ENCODE measurements around the gene CDC25B.

CDC25B gene

DNA sequence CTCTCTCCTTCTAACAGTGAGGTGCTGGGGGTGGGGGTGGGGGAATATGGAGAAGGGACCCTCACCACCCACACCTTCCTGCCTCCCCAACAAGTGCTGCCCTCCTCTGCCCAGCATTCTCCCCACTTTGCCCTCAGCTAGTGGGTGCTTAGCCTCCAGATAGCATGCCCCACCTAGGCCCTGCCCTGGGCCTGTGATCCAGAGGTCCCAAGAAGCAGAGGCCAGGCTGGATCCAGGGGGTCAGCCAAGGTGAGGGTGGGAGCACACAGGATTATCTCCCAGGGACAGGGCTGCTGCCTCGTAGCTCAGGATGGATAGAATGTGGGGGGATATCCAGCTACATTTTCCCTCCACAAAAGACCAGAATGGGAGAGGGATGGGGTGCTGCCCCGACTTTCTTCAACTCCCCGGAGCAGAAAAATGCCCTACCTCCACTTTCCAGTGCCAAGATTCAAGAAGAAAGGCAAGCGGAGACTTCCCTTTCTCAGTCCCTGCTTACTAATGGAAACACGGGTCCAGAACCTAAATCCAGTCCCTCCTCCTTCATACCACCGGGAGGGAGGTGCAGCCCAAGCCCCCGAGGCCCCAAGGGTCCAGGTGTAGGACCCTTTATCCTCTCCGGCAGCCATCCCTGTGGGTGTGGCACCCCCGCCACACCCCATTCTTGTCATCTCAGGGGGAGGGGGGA, 29.5 kb upstream of the CDC25B start:
- ATAC-seq: no peak
- TF ChIP-seq CSDC2 (CRISPR knock-in tag; IDR thresholded peaks at IDR 0.05) (no peak), SNAI2 (CRISPR knock-in tag; IDR thresholded peaks at IDR 0.05) (no peak), ZNF8 (CRISPR knock-in tag; IDR thresholded peaks at IDR 0.05) (no peak), ZNF565 (CRISPR knock-in tag; conservative IDR thresholded peaks at IDR 0.05; ENCODE audit: low read depth) (no peak), GLIS3 (CRISPR knock-in tag; IDR thresholded peaks at IDR 0.05) (no peak), ZC3H10 (CRISPR knock-in tag; IDR thresholded peaks at IDR 0.05) (no peak), OSR1 (CRISPR knock-in tag; IDR thresholded peaks at IDR 0.05) (no peak), ZNF70 (CRISPR knock-in tag; IDR thresholded peaks at IDR 0.05) (no peak), TOX (CRISPR knock-in tag; IDR thresholded peaks at IDR 0.05; ENCODE audit: borderline replicate concordance) (no peak), TCF4 (CRISPR knock-in tag; IDR thresholded peaks at IDR 0.05; ENCODE audit: borderline replicate concordance) (no peak), RARB (CRISPR knock-in tag; IDR thresholded peaks at IDR 0.05) (no peak), BACH2 (CRISPR knock-in tag; IDR thresholded peaks at IDR 0.05; ENCODE audit: borderline replicate concordance) (no peak), ZFP30 (CRISPR knock-in tag; IDR thresholded peaks at IDR 0.05) (no peak)
- TF ChIP-seq, protein P1, sequence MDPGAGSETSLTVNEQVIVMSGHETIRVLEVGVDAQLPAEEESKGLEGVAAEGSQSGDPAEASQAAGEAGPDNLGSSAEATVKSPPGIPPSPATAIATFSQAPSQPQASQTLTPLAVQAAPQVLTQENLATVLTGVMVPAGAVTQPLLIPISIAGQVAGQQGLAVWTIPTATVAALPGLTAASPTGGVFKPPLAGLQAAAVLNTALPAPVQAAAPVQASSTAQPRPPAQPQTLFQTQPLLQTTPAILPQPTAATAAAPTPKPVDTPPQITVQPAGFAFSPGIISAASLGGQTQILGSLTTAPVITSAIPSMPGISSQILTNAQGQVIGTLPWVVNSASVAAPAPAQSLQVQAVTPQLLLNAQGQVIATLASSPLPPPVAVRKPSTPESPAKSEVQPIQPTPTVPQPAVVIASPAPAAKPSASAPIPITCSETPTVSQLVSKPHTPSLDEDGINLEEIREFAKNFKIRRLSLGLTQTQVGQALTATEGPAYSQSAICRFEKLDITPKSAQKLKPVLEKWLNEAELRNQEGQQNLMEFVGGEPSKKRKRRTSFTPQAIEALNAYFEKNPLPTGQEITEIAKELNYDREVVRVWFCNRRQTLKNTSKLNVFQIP (CRISPR knock-in tag; IDR thresholded peaks at IDR 0.05; ENCODE audit: borderline replicate concordance, low read depth): no peak
- TF ChIP-seq, protein P2, sequence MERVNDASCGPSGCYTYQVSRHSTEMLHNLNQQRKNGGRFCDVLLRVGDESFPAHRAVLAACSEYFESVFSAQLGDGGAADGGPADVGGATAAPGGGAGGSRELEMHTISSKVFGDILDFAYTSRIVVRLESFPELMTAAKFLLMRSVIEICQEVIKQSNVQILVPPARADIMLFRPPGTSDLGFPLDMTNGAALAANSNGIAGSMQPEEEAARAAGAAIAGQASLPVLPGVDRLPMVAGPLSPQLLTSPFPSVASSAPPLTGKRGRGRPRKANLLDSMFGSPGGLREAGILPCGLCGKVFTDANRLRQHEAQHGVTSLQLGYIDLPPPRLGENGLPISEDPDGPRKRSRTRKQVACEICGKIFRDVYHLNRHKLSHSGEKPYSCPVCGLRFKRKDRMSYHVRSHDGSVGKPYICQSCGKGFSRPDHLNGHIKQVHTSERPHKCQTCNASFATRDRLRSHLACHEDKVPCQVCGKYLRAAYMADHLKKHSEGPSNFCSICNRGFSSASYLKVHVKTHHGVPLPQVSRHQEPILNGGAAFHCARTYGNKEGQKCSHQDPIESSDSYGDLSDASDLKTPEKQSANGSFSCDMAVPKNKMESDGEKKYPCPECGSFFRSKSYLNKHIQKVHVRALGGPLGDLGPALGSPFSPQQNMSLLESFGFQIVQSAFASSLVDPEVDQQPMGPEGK (CRISPR knock-in tag; IDR thresholded peaks at IDR 0.05; ENCODE audit: borderline replicate concordance): no peak

DNA sequence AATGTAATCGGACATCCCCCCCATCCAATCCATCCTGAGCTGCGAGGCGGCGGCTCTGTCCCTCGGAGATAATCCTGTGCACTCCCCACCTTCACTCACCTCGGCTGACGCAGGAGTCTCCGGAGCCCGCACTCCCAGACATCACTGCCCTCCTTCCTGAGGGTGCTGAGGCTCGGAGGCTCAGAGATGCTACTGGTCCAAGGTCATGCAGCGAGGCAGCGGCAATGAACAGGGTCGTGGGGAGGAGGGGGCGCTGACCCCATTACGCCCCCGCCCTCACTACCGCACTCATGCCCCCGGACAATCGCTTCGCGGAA, 29.0 kb upstream of the CDC25B start:
- peak; percentile 22; the same call in 2 of the 3 replicates for ATAC-seq

DNA sequence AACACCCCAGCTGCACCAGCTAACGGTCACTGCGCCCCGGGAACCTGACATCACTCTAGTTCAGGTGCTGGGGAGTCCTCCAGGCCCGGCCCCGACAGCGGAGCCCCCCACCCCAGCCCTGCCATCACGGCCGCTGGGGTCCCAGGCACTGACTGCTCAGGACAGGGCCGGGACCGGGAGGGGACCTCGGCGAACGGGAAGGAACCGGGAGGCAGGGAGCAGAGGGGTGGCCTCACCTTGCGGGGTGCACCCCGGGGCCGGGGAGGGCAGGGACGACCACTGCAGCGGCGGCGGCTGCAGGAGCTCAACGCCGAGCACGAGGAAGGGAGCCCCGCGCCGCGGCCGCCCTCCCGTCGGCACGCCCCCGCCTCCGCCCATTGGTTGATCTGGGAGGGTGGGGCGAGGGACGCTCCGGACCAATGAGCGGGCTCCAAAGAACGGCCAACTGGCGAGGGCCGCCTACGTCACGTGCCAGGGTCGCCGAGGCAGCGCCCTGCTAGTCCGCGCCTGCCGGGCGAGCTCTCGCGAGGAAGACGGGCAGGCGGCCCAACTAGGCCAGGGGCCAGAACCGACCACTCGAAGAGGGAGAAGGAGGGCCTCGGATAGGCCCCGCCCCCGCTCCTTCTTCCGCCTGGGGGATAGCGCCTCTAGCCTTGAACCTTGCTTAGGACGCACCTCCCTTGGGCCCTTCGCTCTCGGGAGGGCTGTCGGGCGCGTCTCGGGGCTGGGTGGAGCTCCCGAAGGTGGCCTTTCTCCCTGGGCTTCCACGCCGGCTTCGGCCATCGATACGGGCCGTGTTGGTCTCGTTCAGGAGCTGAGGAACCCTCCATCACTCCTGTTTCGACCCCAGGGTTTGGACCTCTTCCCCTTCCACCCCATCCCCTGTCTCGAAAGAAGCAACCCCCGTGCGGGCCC, 28.4 kb upstream of the CDC25B start, which contains the start of gene ADISSP:
Gene ADISSP (minus strand): TSS at position 327 of the 915 bp plus-strand sequence. CDS start 7,653 bp downstream, outside the sequence.
- ATAC-seq: peak; percentile 92
- TF ChIP-seq ZNF70 (CRISPR knock-in tag; IDR thresholded peaks at IDR 0.05): no peak
- TF ChIP-seq ZNF565 (CRISPR knock-in tag; conservative IDR thresholded peaks at IDR 0.05; ENCODE audit: low read depth): no peak
- no peak for TF ChIP-seq ESRRG (CRISPR knock-in tag; IDR thresholded peaks at IDR 0.05)
- no peak for TF ChIP-seq ISL1 (CRISPR knock-in tag; IDR thresholded peaks at IDR 0.05)
- TF ChIP-seq, protein P3, sequence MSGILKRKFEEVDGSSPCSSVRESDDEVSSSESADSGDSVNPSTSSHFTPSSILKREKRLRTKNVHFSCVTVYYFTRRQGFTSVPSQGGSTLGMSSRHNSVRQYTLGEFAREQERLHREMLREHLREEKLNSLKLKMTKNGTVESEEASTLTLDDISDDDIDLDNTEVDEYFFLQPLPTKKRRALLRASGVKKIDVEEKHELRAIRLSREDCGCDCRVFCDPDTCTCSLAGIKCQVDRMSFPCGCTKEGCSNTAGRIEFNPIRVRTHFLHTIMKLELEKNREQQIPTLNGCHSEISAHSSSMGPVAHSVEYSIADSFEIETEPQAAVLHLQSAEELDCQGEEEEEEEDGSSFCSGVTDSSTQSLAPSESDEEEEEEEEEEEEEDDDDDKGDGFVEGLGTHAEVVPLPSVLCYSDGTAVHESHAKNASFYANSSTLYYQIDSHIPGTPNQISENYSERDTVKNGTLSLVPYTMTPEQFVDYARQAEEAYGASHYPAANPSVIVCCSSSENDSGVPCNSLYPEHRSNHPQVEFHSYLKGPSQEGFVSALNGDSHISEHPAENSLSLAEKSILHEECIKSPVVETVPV (CRISPR knock-in tag; IDR thresholded peaks at IDR 0.05): no peak
- TF ChIP-seq GLIS3 (CRISPR knock-in tag; IDR thresholded peaks at IDR 0.05): no peak
- TF ChIP-seq, protein P4, sequence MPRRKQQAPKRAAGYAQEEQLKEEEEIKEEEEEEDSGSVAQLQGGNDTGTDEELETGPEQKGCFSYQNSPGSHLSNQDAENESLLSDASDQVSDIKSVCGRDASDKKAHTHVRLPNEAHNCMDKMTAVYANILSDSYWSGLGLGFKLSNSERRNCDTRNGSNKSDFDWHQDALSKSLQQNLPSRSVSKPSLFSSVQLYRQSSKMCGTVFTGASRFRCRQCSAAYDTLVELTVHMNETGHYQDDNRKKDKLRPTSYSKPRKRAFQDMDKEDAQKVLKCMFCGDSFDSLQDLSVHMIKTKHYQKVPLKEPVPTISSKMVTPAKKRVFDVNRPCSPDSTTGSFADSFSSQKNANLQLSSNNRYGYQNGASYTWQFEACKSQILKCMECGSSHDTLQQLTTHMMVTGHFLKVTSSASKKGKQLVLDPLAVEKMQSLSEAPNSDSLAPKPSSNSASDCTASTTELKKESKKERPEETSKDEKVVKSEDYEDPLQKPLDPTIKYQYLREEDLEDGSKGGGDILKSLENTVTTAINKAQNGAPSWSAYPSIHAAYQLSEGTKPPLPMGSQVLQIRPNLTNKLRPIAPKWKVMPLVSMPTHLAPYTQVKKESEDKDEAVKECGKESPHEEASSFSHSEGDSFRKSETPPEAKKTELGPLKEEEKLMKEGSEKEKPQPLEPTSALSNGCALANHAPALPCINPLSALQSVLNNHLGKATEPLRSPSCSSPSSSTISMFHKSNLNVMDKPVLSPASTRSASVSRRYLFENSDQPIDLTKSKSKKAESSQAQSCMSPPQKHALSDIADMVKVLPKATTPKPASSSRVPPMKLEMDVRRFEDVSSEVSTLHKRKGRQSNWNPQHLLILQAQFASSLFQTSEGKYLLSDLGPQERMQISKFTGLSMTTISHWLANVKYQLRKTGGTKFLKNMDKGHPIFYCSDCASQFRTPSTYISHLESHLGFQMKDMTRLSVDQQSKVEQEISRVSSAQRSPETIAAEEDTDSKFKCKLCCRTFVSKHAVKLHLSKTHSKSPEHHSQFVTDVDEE (CRISPR knock-in tag; IDR thresholded peaks at IDR 0.05): no peak
- TF ChIP-seq BACH2 (CRISPR knock-in tag; IDR thresholded peaks at IDR 0.05; ENCODE audit: borderline replicate concordance): no peak
- no peak for TF ChIP-seq ZFP3 (CRISPR knock-in tag; IDR thresholded peaks at IDR 0.05)
- no peak for TF ChIP-seq ZFP30 (CRISPR knock-in tag; IDR thresholded peaks at IDR 0.05)
- TF ChIP-seq RARB (CRISPR knock-in tag; IDR thresholded peaks at IDR 0.05): no peak
- no peak for TF ChIP-seq TCF4 (CRISPR knock-in tag; IDR thresholded peaks at IDR 0.05; ENCODE audit: borderline replicate concordance)
- TF ChIP-seq, protein P1 (CRISPR knock-in tag; IDR thresholded peaks at IDR 0.05; ENCODE audit: borderline replicate concordance, low read depth): no peak
- no peak for TF ChIP-seq SNAI2 (CRISPR knock-in tag; IDR thresholded peaks at IDR 0.05)
- no peak for TF ChIP-seq ZNF8 (CRISPR knock-in tag; IDR thresholded peaks at IDR 0.05)
- no peak for TF ChIP-seq ZC3H10 (CRISPR knock-in tag; IDR thresholded peaks at IDR 0.05)
- TF ChIP-seq TOX (CRISPR knock-in tag; IDR thresholded peaks at IDR 0.05; ENCODE audit: borderline replicate concordance): no peak
- TF ChIP-seq PPARA (CRISPR knock-in tag; IDR thresholded peaks at IDR 0.05; ENCODE audit: borderline replicate concordance): no peak

More for the DNA sequence above, 29.0 kb upstream of the CDC25B start:
- TF ChIP-seq ARNTL (CRISPR knock-in tag; IDR thresholded peaks at IDR 0.05; ENCODE audit: borderline replicate concordance, low read depth) (no peak), CSDC2 (CRISPR knock-in tag; IDR thresholded peaks at IDR 0.05) (no peak), ZNF70 (CRISPR knock-in tag; IDR thresholded peaks at IDR 0.05) (no peak), ZC3H10 (CRISPR knock-in tag; IDR thresholded peaks at IDR 0.05) (no peak)
- TF ChIP-seq, protein P1 (CRISPR knock-in tag; IDR thresholded peaks at IDR 0.05; ENCODE audit: borderline replicate concordance, low read depth): no peak
